Kidney tubule cell (primary cell): ENCODE data around the gene DRD2.
"Not testable (repeated sequence)": the region's sequence is repeated elsewhere in the genome, so short reads cannot be mapped to it uniquely, and the experiment has no call there.

Source experiments
- DNase-seq: peaks from one replicate; pipeline ENCODE4 v3.0.0-alpha.2; 2018; ENCODE audit warnings: low spot score

DRD2 gene

GRCh38 chr11:113475160-113475761 is at the start of gene DRD2:
Gene DRD2 (minus strand): TSS chr11:113475398. CDS start chr11:113424651, 50,747 bp downstream.
- DNase-seq = no peak

- DNase-seq = not testable (repeated sequence)
These were observed 48.7 kb upstream of the DRD2 start for GRCh38 chr11:113523906-113524305.

- DNase-seq = peak; percentile 42
These were observed 46.7 kb upstream of the DRD2 start for GRCh38 chr11:113521737-113522517.

DNA sequence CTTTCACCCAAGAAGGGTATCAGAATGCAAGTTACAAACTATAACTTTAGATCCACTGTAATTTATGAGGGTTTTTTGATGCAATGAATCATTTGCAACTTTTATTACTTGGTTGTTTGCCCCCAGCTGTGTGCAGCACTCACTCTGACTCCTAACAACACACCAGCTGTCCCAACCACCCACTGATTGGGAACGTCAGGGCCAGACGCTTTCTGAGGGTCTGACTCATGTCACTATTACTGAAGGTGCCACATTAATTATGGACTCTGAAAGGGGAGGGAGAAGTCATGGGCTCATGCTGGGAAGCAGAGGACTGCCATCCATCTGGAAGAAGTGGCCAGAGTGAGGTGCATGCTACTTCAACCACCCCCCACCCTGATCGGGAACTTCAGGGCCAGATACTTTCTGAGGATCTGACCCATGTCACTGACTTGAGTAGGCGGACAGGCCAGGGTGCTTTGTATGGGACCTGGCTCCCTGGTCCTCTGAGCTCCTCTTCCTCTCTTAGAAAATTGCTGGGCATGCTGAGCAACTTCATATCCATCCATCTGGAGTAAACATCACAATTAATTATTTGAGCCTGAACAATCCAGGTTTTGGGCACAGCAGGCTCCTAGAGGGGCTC is 44.9 kb upstream of the DRD2 start:
- DNase-seq = no peak

DNA sequence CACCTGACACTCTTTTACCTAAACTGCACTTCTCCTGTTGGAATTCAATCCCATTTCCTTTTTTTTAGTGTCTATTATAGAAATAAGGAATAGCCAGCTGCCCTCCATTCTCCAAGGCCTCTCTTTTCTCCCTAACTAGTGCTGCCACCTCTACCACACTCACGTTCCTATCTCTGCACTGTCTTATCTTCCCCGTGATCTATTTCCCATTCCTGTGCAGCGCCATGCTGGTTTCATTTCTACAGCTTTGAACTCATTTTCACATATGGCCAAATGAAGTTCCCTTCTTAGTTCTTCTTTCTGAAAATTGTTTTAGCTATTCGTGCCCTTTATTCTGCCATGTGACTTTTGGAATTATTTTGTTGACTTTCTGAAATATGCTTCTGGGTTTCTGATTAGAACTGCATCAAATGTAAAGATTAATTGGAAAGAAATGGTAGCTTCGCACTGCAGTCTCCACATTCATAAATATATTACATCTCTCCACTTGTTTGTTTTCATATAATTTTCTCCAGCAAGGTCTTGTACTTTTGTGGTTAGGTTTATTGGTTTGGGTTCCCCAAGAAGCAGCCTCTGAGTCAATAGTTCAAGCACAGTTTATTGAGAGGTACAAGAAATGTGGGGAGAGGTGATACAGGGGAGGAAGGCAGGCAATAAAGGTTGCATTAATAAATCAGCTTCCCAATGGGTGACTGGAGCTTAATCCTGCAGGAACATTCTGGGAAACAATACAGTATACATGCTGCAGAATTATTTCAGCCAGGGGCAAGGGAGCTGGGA is 43.7 kb upstream of the DRD2 start:
- DNase-seq = no peak

DNA sequence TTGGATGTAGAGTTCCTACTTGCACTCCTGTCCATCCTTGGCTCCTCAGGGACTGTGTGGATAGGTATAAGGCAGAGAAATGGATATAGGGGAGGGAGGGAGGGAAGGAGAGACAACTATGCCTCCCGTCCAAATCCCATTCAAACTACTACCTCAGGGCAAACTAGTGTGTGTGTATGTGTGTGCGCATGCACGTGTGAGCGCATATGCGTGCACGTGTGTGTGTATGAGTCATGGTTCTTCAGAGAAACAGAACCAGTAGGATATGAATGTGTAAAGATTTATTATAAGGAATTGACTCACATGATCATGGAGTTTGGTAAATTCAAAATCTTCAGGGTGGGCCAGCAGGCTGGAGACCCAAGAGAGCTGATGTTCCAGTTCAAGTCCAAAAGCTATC is 42.2 kb upstream of the DRD2 start:
- no peak for DNase-seq

DNA sequence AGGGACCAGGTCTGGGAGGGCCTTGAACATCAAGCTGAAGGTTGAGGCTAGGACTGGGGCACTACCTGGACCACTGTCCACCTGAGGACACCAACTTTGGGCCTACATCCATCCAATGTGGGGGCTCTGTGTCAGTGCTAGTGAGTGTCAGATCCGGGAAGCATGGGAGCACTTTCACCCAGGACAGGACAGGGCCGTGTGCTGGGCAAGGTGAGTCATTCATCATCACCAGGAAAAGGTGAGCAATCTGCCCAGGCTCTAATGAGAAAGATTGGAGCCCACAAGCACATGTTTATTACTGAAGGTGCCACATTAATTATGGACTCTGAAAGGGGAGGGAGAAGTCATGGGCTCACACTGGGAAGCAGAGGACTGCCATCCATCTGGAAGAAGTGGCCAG is 39.7 kb upstream of the DRD2 start:
- DNase-seq = peak; percentile 28

- DNase-seq = peak; percentile 30
These were observed 32.1 kb upstream of the DRD2 start for GRCh38 chr11:113507341-113507740.

GRCh38 chr11:113506893-113507292 is 31.7 kb upstream of the DRD2 start:
- no peak for DNase-seq

DNA sequence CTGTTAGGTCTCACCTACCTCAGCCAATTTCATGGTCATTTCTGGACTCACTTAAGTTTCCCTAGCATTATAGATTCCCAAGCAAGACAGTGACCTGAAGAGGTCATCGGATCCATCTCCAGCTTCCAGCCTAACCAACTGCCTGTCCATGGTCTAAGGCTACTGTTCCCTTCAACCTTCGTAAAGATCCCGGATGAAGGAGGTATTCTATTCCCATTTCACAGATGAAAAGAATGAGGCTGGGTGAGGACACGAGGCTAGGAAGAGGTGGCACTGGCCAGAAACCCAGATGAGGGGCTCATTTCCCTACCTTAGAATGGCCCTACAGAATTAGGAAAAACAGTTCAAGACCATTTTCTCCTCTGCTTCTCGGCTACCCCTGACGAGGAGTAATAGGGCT is 31.3 kb upstream of the DRD2 start:
- no peak for DNase-seq

DNA sequence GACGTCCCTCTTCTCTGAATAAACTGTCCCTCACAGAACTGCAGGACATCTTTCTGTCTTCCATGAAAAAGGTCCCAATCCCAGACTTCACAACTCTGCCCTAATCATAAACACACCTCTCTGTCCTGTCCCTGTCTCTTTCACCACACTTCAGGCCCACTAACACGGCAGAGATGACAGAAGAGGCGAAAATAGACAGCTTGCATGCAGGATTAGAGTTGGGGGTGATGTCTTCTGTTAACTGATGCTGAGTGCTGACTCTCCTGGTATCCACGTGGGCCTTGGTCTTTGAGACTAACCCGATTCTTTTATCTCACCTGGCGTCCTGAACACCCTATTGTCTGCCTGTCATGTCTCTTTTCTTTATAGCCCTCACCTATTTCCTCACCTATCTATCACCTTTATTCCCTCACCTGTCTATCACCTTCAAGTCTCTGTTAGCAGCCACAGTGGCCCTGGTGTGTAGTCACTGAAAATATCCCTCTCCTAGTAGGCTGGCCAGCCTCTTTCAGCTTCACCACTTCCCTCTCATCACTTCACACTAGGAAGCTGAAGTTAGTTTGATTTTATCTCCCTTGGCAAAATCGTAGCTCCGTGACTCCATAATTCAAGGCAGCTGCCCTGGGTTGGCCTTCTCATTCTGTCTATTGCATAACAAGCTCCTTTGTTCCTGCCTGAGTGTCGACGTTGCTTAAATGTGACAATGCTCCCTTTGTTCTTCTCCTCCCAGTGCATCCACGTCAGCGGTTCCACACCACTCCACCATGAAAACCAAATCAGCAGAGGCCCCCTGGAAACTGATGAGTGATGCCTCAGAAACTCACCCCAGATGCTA is 30.6 kb upstream of the DRD2 start:
- peak; percentile 95 for DNase-seq

DNA sequence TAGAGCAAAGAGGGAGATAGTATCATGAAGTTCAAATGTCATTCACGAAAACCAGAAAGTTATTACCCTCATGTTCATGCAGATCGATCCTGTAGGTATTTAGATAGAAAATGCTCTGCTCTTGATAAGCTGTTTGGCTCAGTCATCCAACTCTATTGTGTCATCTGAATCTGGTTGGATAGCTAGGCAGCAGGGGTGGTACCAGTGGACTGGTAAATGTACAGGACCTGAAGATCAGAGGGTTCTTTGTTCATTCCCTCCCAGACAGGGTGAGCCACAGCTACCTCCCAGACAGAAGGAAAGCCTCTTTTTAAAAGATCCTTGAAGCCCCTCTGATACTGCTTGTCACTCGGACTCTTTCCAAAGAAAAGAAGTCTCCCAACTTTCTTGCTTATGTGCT is 29.8 kb upstream of the DRD2 start:
- DNase-seq = peak; percentile 20

GRCh38 chr11:113504586-113504985 is 29.4 kb upstream of the DRD2 start:
- no peak for DNase-seq

- DNase-seq = no peak
These were observed 28.9 kb upstream of the DRD2 start for GRCh38 chr11:113504071-113504470.

GRCh38 chr11:113497066-113497910 is 22.1 kb upstream of the DRD2 start:
- no peak for DNase-seq

DNA sequence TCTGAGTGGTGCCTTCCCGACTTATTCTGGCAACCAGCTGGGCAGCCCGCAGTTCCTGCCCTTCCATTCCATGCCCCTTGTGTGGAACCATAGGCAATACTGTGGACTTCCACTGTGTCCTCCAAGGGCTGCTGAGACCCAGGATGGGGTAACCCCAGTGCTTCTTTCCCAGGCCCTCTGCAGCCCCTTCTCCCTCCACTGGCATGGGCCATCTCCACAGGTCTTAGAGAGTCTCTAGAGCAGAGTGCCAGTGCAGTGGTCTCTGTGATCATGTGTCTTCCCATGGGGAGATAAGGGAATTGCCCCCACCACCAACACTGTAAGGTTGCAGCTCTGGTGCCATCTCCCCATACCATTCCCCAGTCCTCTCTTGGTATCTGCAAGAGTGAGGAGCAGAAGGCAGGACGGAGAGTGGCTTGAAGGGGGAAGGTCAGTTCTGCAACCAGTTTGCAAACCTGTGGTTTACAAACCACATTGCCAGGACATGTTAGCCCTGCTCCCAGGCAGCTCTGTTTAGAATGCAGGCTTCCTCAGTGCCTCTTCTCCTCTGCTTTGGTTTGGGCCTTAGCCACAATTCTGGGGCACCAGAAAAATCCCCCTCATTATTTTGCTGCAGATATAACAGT is 20.9 kb upstream of the DRD2 start:
- DNase-seq = no peak

- no peak for DNase-seq
These were observed 18.8 kb upstream of the DRD2 start for GRCh38 chr11:113494021-113494420.

GRCh38 chr11:113493206-113493605 is 18.0 kb upstream of the DRD2 start:
- no peak for DNase-seq

GRCh38 chr11:113488931-113489351 is 13.7 kb upstream of the DRD2 start:
- DNase-seq = no peak

GRCh38 chr11:113487622-113488021 is 12.4 kb upstream of the DRD2 start:
- no peak for DNase-seq
